MV-4-11 (cell line): Measurements from ENCODE around the gene MN1.
A peak's percentile ranks its signal among the peaks of the same experiment; 100 is the strongest.

Experiments
- DNase-seq: peaks from one replicate; lab custom pipeline; 2025; lab: John Stamatoyannopoulos, UW

The MN1 gene

GRCh38 chr22:27740202-27740748 lies 61.3 kb downstream of the MN1 start:
- DNase-seq = no peak

GRCh38 chr22:27737521-27737920 lies 64.0 kb downstream of the MN1 start:
- DNase-seq = no peak

DNA sequence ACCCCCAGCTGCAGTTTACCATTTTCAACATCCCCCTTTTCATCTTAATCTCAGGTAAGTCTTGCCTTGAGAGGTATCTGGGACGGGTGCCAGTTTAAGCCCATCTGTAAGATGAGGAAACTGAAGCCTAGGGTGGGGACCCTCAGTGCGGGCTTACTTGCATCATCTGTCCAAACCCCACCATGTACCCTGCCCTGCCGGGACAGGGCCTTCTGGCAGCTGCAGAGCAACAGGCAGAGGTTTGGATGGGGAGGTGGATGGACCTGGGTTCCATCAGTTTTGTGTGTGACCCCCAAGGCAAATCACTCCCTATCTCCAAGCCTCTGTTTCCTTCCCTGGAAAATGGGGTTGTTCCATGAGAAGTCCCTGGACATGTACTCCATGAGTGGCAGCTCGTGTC lies 67.5 kb downstream of the MN1 start:
- DNase-seq = no peak

DNA sequence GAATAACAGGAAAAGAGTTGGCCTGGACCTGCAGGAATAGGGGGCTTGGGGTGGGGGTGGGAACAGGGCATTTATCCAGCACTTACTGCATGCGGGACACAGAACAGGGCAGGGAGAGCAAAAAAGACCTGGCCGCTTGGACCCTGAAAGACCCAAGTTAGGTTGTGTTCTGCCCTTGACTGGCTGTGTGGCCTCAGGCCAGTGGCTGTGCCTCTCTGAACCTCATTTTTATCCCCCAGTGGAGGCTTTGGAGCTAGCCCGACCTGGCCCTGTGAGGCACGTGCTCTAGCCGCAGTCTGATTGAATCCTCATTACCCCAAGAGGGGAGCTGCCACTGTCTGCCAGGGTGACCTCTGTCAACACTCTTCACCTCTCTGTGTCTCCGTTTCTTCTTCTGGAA lies 68.7 kb downstream of the MN1 start:
- DNase-seq = no peak

- DNase-seq = no peak
These were observed 69.2 kb downstream of the MN1 start for GRCh38 chr22:27732391-27732790.

- no peak for DNase-seq
These were observed 69.9 kb downstream of the MN1 start for GRCh38 chr22:27731621-27732020.

GRCh38 chr22:27730641-27731433 lies 70.7 kb downstream of the MN1 start:
- DNase-seq = no peak

DNA sequence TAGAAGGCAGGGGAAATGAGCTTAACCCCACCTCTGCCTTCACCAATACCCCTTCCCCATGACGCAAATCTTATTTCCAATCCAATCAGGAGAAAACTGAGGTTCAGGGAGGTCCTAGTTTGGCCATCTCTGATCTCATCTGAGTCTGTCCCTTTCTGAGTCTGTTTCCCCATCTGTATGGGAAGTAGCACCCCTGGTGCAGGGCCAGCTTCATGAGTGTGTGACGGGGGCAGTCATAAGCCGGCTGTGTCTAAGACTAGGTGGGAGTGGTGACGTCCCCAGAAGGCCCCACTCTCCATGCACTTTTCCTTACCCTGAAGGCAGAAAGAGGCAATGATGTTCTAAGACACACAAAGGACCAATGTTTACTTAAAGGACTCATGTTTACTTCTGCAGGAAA lies 72.3 kb downstream of the MN1 start:
- no peak for DNase-seq

GRCh38 chr22:27727673-27728451 lies 73.7 kb downstream of the MN1 start:
- no peak for DNase-seq

- no peak for DNase-seq
These were observed 74.7 kb downstream of the MN1 start for GRCh38 chr22:27726686-27727449.

DNA sequence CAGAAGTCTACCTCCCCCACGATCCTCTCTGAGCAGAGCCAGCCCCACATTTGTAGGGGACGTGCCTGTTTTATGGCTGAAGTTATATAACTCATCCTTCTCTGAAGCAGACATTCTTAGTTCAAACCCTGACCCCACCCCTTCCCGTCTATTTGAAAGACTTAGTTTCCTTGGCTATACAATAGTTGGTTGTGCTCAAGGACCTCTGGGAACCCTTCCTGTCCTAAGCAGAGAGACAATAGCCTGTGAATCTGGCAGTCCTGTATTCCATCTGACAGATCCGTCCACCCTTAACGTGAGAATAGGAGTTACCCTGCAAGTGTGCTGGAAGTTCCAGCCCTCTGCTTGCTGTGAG lies 75.2 kb downstream of the MN1 start:
- DNase-seq = no peak

- DNase-seq = no peak
These were observed 75.9 kb downstream of the MN1 start for GRCh38 chr22:27725661-27726060.

DNA sequence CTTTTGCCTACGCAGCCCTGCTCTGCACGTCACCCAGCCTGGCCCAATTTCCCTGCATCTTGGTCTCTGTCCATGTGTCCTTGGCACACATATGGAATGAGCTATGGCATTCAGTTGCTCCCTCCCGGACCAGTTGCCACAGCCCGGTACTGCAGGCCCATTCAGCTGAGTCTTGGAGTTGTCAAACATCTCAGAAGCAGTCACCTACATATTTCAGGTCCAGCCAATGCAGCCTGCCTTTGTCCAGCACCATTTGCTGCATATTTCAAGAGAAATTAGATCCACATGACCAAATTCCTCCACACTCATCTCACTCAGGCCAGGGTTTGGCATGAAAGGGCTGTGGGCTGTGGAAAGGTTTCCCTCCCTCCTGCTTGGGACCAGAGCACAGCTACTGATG lies 76.8 kb downstream of the MN1 start:
- DNase-seq = no peak

DNA sequence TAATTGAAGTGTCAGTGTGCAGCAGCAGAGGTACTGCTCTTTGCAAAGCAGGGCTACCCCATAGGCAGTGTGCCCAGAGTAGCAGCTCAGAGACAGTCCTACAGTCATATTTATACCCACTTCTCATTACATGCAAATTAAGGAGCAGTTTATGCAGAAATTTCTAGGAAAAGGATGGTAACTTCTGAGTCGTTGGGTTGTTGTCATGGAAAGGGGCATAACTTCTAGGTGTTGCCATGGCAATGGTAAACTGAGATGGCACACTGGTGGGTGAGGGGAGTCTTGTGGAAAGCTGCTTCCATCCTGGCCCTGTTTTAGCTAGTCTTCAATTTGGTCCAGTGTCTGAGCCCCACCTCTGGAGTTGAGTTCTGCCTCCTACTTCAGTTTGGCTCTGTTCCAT lies 77.4 kb downstream of the MN1 start:
- no peak for DNase-seq

- DNase-seq = no peak
These were observed 77.8 kb downstream of the MN1 start for GRCh38 chr22:27723708-27724107.

DNA sequence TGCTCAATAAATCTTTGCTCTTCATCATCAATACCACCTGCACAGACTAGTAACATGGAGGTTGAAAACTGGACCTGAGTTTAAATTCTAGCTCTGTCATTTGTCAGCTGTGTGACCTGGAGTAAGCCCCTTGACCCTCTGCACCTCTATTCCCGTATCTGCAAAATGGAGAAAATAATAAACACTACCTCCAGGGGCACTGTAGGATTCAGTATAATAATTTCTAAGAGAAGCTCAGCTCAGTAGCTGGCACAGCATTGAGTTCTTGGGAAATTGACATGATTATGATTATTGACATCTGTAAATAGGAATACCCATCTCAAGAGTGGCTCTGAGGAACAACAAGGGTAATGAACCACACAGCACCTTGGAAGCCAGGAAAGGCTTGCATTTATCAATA lies 78.4 kb downstream of the MN1 start:
- DNase-seq = no peak

DNA sequence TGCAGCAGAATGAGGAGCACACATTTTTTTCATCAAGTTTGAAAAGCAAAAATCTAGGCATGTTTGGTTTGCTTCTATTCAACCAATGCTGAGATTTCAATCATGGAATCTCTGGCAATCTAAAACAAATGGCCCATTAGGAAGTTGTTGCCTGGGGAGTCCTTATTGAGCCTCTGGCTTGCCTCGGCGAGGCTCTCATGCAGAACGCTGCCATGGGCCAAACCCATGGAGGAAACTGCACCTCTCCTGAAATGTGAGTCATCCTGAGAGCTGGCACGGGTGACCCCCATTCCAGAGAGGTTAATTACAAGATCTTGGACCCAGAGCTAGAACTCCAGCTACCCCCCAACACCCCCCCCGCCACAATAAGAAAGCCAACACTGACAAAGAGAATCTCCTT lies 80.7 kb downstream of the MN1 start:
- no peak for DNase-seq

GRCh38 chr22:27719535-27720227 lies 81.9 kb downstream of the MN1 start:
- peak; percentile 28 for DNase-seq

DNA sequence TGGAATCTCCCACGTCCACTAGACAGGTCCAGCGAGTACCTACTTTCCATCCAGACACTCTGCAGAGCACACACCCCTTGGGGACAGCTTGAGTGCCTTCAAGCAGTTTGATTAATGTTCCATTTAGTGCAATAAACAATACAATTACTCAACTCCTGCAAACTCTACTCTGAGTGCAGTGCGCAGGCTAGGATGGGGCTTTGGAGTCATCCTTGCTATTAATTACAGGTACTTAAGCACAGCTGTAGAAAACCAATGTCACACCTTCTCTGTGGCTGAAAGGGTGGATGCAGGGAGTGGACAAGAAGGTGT lies 82.6 kb downstream of the MN1 start:
- DNase-seq = no peak

DNA sequence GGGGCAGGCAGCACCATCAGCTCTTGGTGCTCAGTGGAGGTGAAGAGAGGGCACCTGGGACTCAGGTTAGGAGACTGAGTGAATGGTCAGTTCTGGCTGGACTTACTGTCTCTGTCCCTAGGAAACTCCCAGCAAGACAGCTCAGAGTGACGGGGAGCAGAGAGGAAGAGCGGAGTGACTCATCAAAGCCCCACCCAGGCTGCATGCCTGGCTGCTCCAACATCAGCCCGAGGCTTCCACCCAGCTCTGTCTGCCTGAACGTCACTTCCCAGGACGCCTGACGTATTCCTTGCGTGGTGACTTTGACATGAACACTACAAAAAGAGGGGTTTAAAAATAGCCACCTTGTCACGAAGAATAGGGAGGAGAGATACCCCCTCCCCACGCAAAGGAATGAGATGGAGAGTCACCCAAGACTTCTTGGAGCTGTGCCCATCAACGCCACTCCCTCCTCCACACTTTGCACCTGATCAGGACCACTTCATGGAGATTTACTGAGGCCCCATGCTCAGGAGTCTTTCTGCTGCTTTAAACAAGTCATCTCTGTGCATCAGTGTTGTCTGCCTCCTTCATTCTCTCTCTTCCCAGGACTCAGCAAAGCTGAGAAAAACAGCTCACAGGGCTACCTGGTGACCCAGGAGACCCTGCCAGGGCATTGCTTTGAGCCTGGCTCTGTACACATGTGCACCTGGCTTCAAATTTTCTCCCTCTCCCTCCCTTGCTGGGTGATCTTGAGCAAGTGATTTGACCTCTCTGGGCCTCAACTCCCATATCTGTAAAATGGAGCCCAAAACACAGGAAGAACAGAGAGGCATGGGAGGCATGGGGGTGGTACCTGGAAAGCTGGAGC lies 83.1 kb downstream of the MN1 start:
- DNase-seq = peak; percentile 52

DNA sequence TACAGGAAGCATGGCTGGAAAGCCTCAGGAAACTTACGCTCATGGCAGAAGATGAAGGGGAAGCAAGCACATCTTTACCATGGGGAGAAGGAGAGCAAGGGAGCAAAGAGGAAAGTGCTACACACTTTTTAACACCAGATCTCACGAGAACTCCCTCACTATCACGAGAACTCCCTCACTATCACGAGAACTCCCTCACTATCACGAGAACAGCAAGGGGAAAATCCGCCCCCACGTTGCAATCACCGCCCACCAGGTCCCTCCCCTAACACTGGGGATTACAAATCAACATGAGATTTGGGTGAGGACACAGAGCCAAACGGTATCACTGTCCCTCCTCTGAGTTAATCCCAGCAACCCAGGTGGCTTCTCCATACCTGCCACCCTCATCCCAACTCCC lies 84.5 kb downstream of the MN1 start:
- no peak for DNase-seq
